GM23338 (cell line): ENCODE results near the gene DCANP1. TPM values are rescaled to one million over a fixed set of nuclear protein-coding genes. Genes with fewer than 3 reads are reported as not detected.

Experiments used
- ATAC-seq: fragments of 200-7000 bp; cut with Tn5 transposase; 3 replicates; pipeline ENCODE4 v1.9.1; 2020
- DNase-seq: peaks from one replicate; pipeline ENCODE4 v3.0.0-alpha.2; 2015; ENCODE audit warnings: low spot score
- H2AFZ ChIP-seq: fragments of 200-600 bp; sonication (generic); 2 replicates; pipeline ENCODE4 v1.8.0; 2016; ENCODE audit warnings: antibody characterized with exemption, mild to moderate bottlenecking, moderate library complexity
- H3F3A ChIP-seq: fragments of 200-600 bp; sonication (generic); replicated peaks from 2 replicates; pipeline ENCODE4 v1.8.0; 2017; ENCODE audit warnings: antibody characterized with exemption, mixed run types, low read depth
- H3K27ac ChIP-seq: fragments of 200-600 bp; sonication (generic); 2 replicates; pipeline ENCODE4 v1.6.1; 2016; ENCODE audit warnings: low read depth
- H3K27me3 ChIP-seq: fragments of 200-600 bp; sonication (generic); 2 replicates; pipeline ENCODE4 v1.8.0; 2016; ENCODE audit warnings: mild to moderate bottlenecking, mixed run types, moderate library complexity; ENCODE audit not compliant: insufficient read depth
- H3K36me3 ChIP-seq: fragments of 200-600 bp; sonication (generic); 2 replicates; pipeline ENCODE4 v1.8.0; 2016; ENCODE audit warnings: mild to moderate bottlenecking; ENCODE audit not compliant: insufficient read depth
- H3K4me1 ChIP-seq: fragments of 200-600 bp; sonication (generic); 2 replicates; pipeline ENCODE4 v1.8.0; 2016; ENCODE audit warnings: mild to moderate bottlenecking, moderate library complexity; ENCODE audit not compliant: insufficient read depth
- H3K4me2 ChIP-seq: fragments of 200-600 bp; sonication (generic); 2 replicates; pipeline ENCODE4 v1.7.1; 2017; ENCODE audit warnings: mixed run types
- H3K4me3 ChIP-seq: fragments of 200-600 bp; sonication (generic); 2 replicates; pipeline ENCODE4 v1.6.1; 2016; ENCODE audit warnings: mixed run types
- H3K79me2 ChIP-seq: fragments of 200-600 bp; sonication (generic); replicated peaks from 2 replicates; pipeline ENCODE4 v1.8.0; 2017; ENCODE audit warnings: mild to moderate bottlenecking; ENCODE audit not compliant: insufficient read depth
- H3K9me2 ChIP-seq: fragments of 200-600 bp; sonication (generic); 2 replicates; pipeline ENCODE4 v1.8.0; 2017; ENCODE audit not compliant: insufficient read depth
- H4K20me1 ChIP-seq: fragments of 200-600 bp; sonication (generic); replicated peaks from 2 replicates; pipeline ENCODE4 v1.8.0; 2017; ENCODE audit warnings: mild to moderate bottlenecking; ENCODE audit not compliant: insufficient read depth
- H3K27ac Mint-ChIP-seq: 2 replicates; pipeline ENCODE4 v1.8.0; 2020; ENCODE audit warnings: inconsistent platforms, mild to moderate bottlenecking, moderate library complexity, mixed read lengths
- H3K27me3 Mint-ChIP-seq: 3 replicates; pipeline ENCODE4 v1.8.0; 2022; ENCODE audit warnings: low read depth, mild to moderate bottlenecking, moderate library complexity, mixed read lengths, inconsistent platforms; ENCODE audit not compliant: insufficient read depth, poor library complexity
- H3K36me3 Mint-ChIP-seq: 3 replicates; pipeline ENCODE4 v1.8.0; 2021; ENCODE audit warnings: low read depth, mild to moderate bottlenecking, inconsistent platforms, moderate library complexity, mixed read lengths
- H3K4me1 Mint-ChIP-seq: 3 replicates; pipeline ENCODE4 v1.8.0; 2020; ENCODE audit warnings: mild to moderate bottlenecking, inconsistent platforms, mixed read lengths
- H3K4me3 Mint-ChIP-seq: 3 replicates; pipeline ENCODE4 v1.8.0; 2021; ENCODE audit warnings: moderate library complexity, mild to moderate bottlenecking, inconsistent platforms, mixed read lengths
- H3K9me3 Mint-ChIP-seq: 3 replicates; pipeline ENCODE4 v1.8.0; 2020; ENCODE audit warnings: moderate library complexity, mild to moderate bottlenecking, inconsistent platforms, mixed read lengths
- CREB1 ChIP-seq: fragments of 250-450 bp; sonication (Bioruptor Pico); IDR thresholded peaks from 2 replicates; pipeline ENCODE4 v1.5.0; 2020; ENCODE audit warnings: low read depth, mild to moderate bottlenecking, moderate library complexity
- CTCF ChIP-seq, 2 experiments: fragments of 200-600 bp in 1 of 2; sonication (generic) in 1 of 2; conservative IDR thresholded peaks; 2 replicates each; pipeline versions ENCODE4 v1.5.1 to v1.6.1; 2016 to 2017; ENCODE audit warnings: antibody characterized with exemption in 2 of 2, low read depth in 2 of 2, mild to moderate bottlenecking in 2 of 2, moderate library complexity in 1 of 2
- EZH2 ChIP-seq: fragments of 200-600 bp; sonication (generic); IDR thresholded peaks from one replicate; pipeline ENCODE4 v1.8.0; 2017; ENCODE audit warnings: antibody characterized with exemption, mild to moderate bottlenecking, low read depth; ENCODE audit not compliant: unreplicated experiment
- NANOG ChIP-seq: IDR thresholded peaks from 2 replicates; pipeline ENCODE4 v1.6.1; 2016; ENCODE audit warnings: antibody characterized with exemption, borderline replicate concordance
- POLR2AphosphoS5 ChIP-seq: IDR thresholded peaks from 2 replicates; pipeline ENCODE4 v1.6.1; 2016; ENCODE audit warnings: antibody characterized with exemption, low read depth
- STAT1 ChIP-seq: IDR thresholded peaks from one replicate; pipeline ENCODE4 v1.6.1; 2016; ENCODE audit warnings: antibody characterized with exemption; ENCODE audit not compliant: unreplicated experiment
- ZNF114 ChIP-seq: fragments of 250-450 bp; sonication (Bioruptor Pico); IDR thresholded peaks from 2 replicates; pipeline ENCODE4 v1.5.0; 2020; ENCODE audit warnings: mild to moderate bottlenecking, moderate library complexity
- ZNF462 ChIP-seq: fragments of 250-450 bp; sonication (Bioruptor Pico); IDR thresholded peaks from 2 replicates; pipeline ENCODE4 v1.5.0; 2020; ENCODE audit warnings: mild to moderate bottlenecking, moderate library complexity
- polyA plus RNA-seq: library from polyadenylated mRNA; unstranded; fragments of >200 nt; fragmentation: Nextera tagmentation; extraction: Ambion mirVana; gene quantifications from 2 replicates; pipeline ENCODE4 v1.2.1, GENCODE V29; 2016
- total RNA-seq: library from RNA; depleted of rRNA; stranded (reverse); fragments of >200 nt; shearing (Covaris generic); gene quantifications from 2 replicates; pipeline ENCODE4 v1.2.3, GENCODE V29; 2014

The DCANP1 gene
- total and polyA plus RNA-seq, 2 experiments from 2014 or later, result not detected

GRCh38 chr5:135468541-135468940 is 21.4 kb upstream of the DCANP1 start (continued):
- TF ChIP-seq ZNF462 (CRISPR knock-in tag) (no peak), NANOG (no peak), EZH2 (no peak), CREB1 (CRISPR knock-in tag) (no peak), POLR2AphosphoS5 (no peak), CTCF (conservative IDR thresholded peaks at IDR 0.05; ENCODE audit: low read depth in 2 of 2) (no peak), ZNF114 (CRISPR knock-in tag) (no peak)

GRCh38 chr5:135467871-135468485 is 20.8 kb upstream of the DCANP1 start:
- Mint-ChIP-seq H3K36me3 (no peaks in the 10 kb centered on the region), H3K27ac (no peak overlapping the region), H3K27me3 (peaks cover 72% of the 10 kb centered on the region), H3K4me1 (peaks cover 21% of the 10 kb centered on the region), H3K4me3 (no peak overlapping the region), H3K9me3 (no peaks in the 10 kb centered on the region)
- no peaks in the 10 kb centered on the region for H3K9me2 ChIP-seq
- H3K79me2 ChIP-seq, result no peaks in the 10 kb centered on the region
- H3K4me1 ChIP-seq, result peaks cover 14% of the 10 kb centered on the region; the same call in 1 of the 2 replicates
- H2AFZ ChIP-seq, result no peak overlapping the region
- DNase-seq (no peak), ATAC-seq (no peak)
- TF ChIP-seq CREB1 (CRISPR knock-in tag) (no peak), POLR2AphosphoS5 (no peak), STAT1 (no peak)
- H3K4me3 ChIP-seq, result no peak overlapping the region
- H3K4me2 ChIP-seq, result no peak overlapping the region
- no peaks in the 10 kb centered on the region; the same call in 1 of the 2 replicates for H4K20me1 ChIP-seq
- no peaks in the 10 kb centered on the region for H3F3A ChIP-seq
- no peaks in the 10 kb centered on the region for H3K36me3 ChIP-seq
- H3K27ac ChIP-seq, result no peak overlapping the region
- peaks cover 95% of the 10 kb centered on the region for H3K27me3 ChIP-seq
